Lower lobe of right lung (tissue), 2 donors: ENCODE results near the gene A1BG. TPM values are rescaled to one million over a fixed set of nuclear protein-coding genes. Genes with fewer than 3 reads are reported as not detected.

ENCODE experiments used
- ATAC-seq, 2 donors: fragments of 200-7000 bp; cut with Tn5 transposase; one replicate each; pipeline ENCODE4 v1.9.1; 2020 to 2022; ENCODE audit warnings: mild to moderate bottlenecking in 2 of 2, moderate library complexity in 2 of 2
- DNase-seq: peaks from one replicate; pipeline ENCODE4 v3.0.0-alpha.2; 2020
- H3K27ac ChIP-seq: fragments of 200-600 bp; one replicate; pipeline ENCODE4 v1.8.0; 2022
- H3K27me3 ChIP-seq: fragments of 200-600 bp; one replicate; pipeline ENCODE4 v1.8.0; 2022; ENCODE audit warnings: low read depth
- H3K36me3 ChIP-seq: fragments of 200-600 bp; one replicate; pipeline ENCODE4 v1.8.0; 2022; ENCODE audit warnings: mild to moderate bottlenecking
- H3K4me1 ChIP-seq: fragments of 200-600 bp; one replicate; pipeline ENCODE4 v1.8.0; 2022
- H3K4me3 ChIP-seq: fragments of 200-600 bp; one replicate; pipeline ENCODE4 v1.8.0; 2022; ENCODE audit warnings: mild to moderate bottlenecking
- H3K9me3 ChIP-seq: fragments of 200-600 bp; one replicate; pipeline ENCODE4 v1.8.0; 2022
- intact Hi-C: fragments of 100-400 bp; cut with DNase I; formaldehyde crosslinking; loops from one replicate; pipeline ENCODE4 v1.11.0; 2022
- total RNA-seq: library from RNA; stranded (reverse); fragmentation: NEBNext Ultra II Directional; extraction: Animal tissue kit (Norgen Biotek cat#: 25700); gene quantifications from one replicate; pipeline ENCODE4 v1.2.1, GENCODE V29; 2021
- TF ChIP-seq, protein P1 (sequence below): fragments of 200-600 bp; IDR thresholded peaks from one replicate; pipeline ENCODE4 v1.8.0; 2022; ENCODE audit warnings: antibody characterized with exemption, mild to moderate bottlenecking
- donor health status: DM: no; HTN: yes; CAD: no; lungs with severe emphysema.

Gene A1BG
- total RNA-seq, 1 donor from 2014 or later: 14.0 TPM

DNA sequence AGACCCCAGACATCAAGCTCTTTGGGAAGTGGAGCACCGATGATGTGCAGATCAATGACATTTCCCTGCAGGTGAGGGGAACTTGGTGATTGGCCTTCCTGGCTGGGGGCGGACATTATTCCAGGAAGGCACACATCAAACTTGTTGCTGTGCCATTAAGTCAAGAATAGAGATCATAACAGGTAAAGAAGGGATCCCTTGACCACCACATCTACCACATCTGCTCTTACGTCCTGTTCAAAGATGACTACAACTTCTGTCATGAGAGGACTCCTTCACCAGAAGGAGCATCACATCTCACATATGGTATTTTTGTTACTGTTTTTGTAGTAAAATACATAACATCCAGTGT lies 34.9 kb upstream of the A1BG start:
- Histone ChIP-seq H3K36me3 (peaks cover 51% of the 10 kb centered on the region), H3K4me3 (peak overlapping the region; percentile 80), H3K4me1 (peaks cover 42% of the 10 kb centered on the region), H3K9me3 (no peaks in the 10 kb centered on the region), H3K27ac (no peak overlapping the region), H3K27me3 (no peaks in the 10 kb centered on the region)
- intact Hi-C loops: no loop called here
- ATAC-seq: no peak
- DNase-seq: no peak
- TF ChIP-seq, protein P1, sequence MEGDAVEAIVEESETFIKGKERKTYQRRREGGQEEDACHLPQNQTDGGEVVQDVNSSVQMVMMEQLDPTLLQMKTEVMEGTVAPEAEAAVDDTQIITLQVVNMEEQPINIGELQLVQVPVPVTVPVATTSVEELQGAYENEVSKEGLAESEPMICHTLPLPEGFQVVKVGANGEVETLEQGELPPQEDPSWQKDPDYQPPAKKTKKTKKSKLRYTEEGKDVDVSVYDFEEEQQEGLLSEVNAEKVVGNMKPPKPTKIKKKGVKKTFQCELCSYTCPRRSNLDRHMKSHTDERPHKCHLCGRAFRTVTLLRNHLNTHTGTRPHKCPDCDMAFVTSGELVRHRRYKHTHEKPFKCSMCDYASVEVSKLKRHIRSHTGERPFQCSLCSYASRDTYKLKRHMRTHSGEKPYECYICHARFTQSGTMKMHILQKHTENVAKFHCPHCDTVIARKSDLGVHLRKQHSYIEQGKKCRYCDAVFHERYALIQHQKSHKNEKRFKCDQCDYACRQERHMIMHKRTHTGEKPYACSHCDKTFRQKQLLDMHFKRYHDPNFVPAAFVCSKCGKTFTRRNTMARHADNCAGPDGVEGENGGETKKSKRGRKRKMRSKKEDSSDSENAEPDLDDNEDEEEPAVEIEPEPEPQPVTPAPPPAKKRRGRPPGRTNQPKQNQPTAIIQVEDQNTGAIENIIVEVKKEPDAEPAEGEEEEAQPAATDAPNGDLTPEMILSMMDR: no peak

DNA sequence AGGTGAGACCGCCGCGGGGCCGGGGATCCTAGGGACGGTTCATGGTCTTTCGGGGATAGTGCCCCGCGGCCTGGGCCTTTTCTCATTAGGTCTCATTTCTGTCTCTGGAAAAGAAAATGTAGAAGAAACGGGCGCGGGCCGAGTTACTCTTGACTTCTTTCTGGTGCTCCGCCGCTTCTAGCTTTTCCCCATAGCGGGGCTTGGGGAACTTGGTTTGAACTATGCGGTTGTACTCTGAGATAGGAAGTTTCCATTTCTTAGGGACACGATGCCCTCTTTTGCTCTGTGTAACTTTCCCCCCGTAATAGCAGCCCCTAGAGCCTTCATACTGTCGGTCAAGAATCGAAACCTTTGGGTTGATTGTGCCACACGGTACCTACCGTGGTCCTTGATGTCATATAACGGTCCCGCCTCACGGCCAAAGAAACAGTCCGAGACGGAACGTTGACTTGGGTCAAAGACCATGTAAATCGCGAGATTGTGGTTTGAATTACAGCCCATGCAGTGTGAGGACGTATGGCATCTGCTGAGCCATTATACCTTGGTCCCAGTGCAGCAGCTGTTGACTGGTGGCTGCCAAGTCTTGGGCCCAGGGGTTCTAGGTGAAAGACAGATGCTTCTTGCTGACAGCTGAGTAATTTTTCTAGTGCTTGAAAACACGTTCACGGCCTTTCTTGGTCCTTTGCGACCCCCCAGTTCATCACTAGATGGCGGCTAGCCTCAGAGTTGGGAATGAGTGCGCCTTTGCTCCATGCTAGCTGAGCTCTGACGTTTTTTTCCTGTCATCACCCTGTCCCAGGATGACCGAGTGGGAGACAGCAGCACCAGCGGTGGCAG lies 34.3 kb upstream of the A1BG start:
- ATAC-seq: no peak

GRCh38 chr19:58386576-58387337 lies 33.5 kb upstream of the A1BG start, which contains the start of gene RPS5:
Gene RPS5, plus strand, starts transcription at chr19:58387269. Its CDS starts 869 bp downstream, at chr19:58388138.
- ATAC-seq (peak; percentile 96 to 97), DNase-seq (peak; percentile 97)
- intact Hi-C loops: no loop called here
- Histone ChIP-seq H3K4me3 (peak within 1 kb of the TSS; percentile 80), H3K9me3 (no peaks in the 10 kb centered on the region), H3K27me3 (no peaks in the 10 kb centered on the region), H3K27ac (peak within 1 kb of the TSS; percentile 99), H3K36me3 (peaks cover 39% of the 10 kb centered on the region), H3K4me1 (peaks cover 48% of the 10 kb centered on the region)
- TF ChIP-seq, protein P1: no peak

More for the DNA sequence above, 34.3 kb upstream of the A1BG start:
- H3K4me1 ChIP-seq: peaks cover 42% of the 10 kb centered on the region
- H3K9me3 ChIP-seq: no peaks in the 10 kb centered on the region
- H3K36me3 ChIP-seq: peaks cover 45% of the 10 kb centered on the region
- H3K27me3 ChIP-seq: no peaks in the 10 kb centered on the region
- DNase-seq: no peak
- intact Hi-C loops: no loop called here
- H3K4me3 ChIP-seq: peak overlapping the region; percentile 80
- TF ChIP-seq, protein P1: no peak
- H3K27ac ChIP-seq: peak overlapping the region; percentile 99

DNA sequence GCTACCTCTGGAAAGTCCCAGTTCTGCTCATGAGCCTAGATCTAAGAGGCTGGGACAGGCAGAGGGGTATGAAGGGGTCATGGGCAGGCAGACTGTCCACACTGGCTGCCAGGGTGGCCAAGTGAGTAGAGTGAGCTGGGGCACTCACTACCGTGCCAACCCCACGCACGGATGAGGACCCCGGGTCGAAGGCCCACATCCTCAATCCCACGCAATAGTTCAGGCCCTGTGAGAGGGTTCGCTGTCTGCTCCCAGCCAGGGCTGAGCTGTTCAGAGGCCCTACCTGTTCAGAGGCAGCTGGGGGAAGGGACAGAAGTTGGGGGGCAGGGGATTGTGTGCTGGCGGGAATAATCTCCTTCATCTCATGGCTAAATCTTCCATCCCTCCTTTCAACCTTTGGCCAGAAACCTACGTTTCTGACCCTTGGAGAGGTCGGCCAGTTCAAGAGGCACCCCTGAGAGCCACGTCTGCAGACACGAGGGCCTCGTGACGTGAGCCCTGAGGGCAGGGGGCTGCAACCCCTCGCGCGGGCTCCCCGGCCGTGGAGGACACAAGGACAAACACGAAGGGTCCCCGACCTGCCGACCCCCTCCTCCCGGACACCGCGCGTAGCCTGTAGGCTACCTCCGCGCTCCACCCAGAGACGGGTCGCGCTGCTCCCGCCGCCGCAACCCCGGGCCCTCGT lies 32.7 kb upstream of the A1BG start:
- Histone ChIP-seq H3K27ac (peak overlapping the region; percentile 99), H3K4me1 (peaks cover 51% of the 10 kb centered on the region), H3K27me3 (no peaks in the 10 kb centered on the region), H3K36me3 (peaks cover 31% of the 10 kb centered on the region), H3K4me3 (peak overlapping the region; percentile 80), H3K9me3 (no peaks in the 10 kb centered on the region)
- DNase-seq (peak; percentile 48), ATAC-seq (peak; percentile 18 to 31)
- TF ChIP-seq, protein P1: no peak
- intact Hi-C loops: no loop called here

DNA sequence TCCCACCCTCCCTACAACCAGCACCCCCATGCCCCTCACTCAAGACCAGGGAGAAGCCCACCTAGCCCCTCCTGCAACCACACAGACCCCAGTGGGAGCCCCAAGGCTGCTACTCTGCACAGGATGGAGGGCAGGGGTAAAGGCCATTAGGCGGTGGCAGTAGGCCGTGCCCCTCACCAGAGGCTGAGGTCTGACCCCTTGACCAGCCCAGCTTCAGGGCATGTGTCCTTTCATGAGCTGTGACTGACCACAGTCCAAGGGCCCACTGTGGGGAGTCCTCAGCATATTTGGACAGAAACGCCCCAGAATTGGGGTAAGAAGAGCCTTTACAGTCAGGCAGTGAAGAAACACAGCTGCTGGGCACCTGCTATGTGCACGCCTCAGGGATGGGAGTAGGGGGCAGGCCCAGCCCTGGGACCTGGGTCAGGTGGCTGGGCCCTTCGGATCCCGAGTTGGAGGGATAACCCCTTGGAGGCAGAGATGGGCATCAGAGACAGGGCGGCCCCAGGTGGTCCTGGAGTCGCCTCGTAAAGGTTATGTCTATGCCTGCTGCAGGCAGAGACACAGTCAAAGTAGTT lies 32.1 kb upstream of the A1BG start:
- H3K4me3 ChIP-seq: peak overlapping the region; percentile 80
- DNase-seq (peak; percentile 46), ATAC-seq (no peak)
- intact Hi-C loops: no loop called here
- peak overlapping the region; percentile 99 for H3K27ac ChIP-seq
- peaks cover 25% of the 10 kb centered on the region for H3K36me3 ChIP-seq
- H3K9me3 ChIP-seq: no peaks in the 10 kb centered on the region
- TF ChIP-seq, protein P1: no peak
- H3K4me1 ChIP-seq: peaks cover 48% of the 10 kb centered on the region
- no peaks in the 10 kb centered on the region for H3K27me3 ChIP-seq
